Measurements from ENCODE around the gene ZNF622. TPM values are rescaled to one million over a fixed set of nuclear protein-coding genes. Genes with fewer than 3 reads are reported as not detected.

The ZNF622 gene
- polyA plus RNA-seq, 1 donor (not counting 4 experiments of a cell fraction or from before 2014, with no cell fraction given) = 23.1 TPM

- H4K20me1 ChIP-seq (ENCODE audit: control insufficient read depth, extremely low read depth, insufficient read depth, low read length) = no peaks in the 10 kb centered on the region
- TF ChIP-seq EZH2 (IDR thresholded peaks at IDR 0.05; ENCODE audit: low read length) (no peak), CTCF (optimal IDR thresholded peaks at IDR 0.05 in 1 of 3, IDR thresholded peaks at IDR 0.05 in 1 of 3, conservative IDR thresholded peaks at IDR 0.05 in 1 of 3; ENCODE audit: extremely low read depth in 1 of 3, insufficient read depth in 2 of 3, low read length in 3 of 3) (no peak)
- peaks cover 29% of the 10 kb centered on the region for H3K4me1 ChIP-seq (ENCODE audit: control insufficient read depth, extremely low read depth, insufficient read depth, low read length)
- no peak overlapping the region for H3K9ac ChIP-seq (ENCODE audit: control insufficient read depth, extremely low read depth, insufficient read depth, low read length)
- DNase-seq (ENCODE audit: low read depth, low spot score) (no peak), FAIRE-seq (peak; percentile 76)
- H3K36me3 ChIP-seq (ENCODE audit: control insufficient read depth in 2 of 2, extremely low read depth in 1 of 2, insufficient read depth in 2 of 2, low read length in 2 of 2) = no peaks in the 10 kb centered on the region
- peak overlapping the region; percentile 50 for H2AFZ ChIP-seq (ENCODE audit: control insufficient read depth, low read length)
- no peak overlapping the region for H3K4me3 ChIP-seq (ENCODE audit: control insufficient read depth in 2 of 3, extremely low read depth in 1 of 3, insufficient read depth in 2 of 3, low read depth in 1 of 3, low read length in 3 of 3)
- no peaks in the 10 kb centered on the region for H3K9me1 ChIP-seq (ENCODE audit: control insufficient read depth, extremely low read depth, insufficient read depth, low read length)
- peak overlapping the region; percentile 37 for H3K27ac ChIP-seq (ENCODE audit: control insufficient read depth, insufficient read depth, low read length)
- dilution Hi-C loops (cut with MboI; ENCODE audit: extremely low pct_ligation_motif_present, low sequenced_read_pairs) = no loop called here
- no peaks in the 10 kb centered on the region for H3K9me3 ChIP-seq (ENCODE audit: control insufficient read depth, low read depth, low read length)
- no peaks in the 10 kb centered on the region for H3K79me2 ChIP-seq (ENCODE audit: control insufficient read depth, insufficient read depth, low read length)
- H3K4me2 ChIP-seq (ENCODE audit: control insufficient read depth, extremely low read depth, insufficient read depth, low read depth, low read length) = peak overlapping the region; percentile 42
- H3K27me3 ChIP-seq (ENCODE audit: control insufficient read depth, extremely low read depth, insufficient read depth, low read length) = no peaks in the 10 kb centered on the region
Observed at GRCh38 chr5:16413166-16413860, 52.3 kb downstream of the ZNF622 start.

- Histone ChIP-seq H3K79me2 (ENCODE audit: control insufficient read depth, insufficient read depth, low read length) (no peaks in the 10 kb centered on the region), H3K9me1 (ENCODE audit: control insufficient read depth, extremely low read depth, insufficient read depth, low read length) (no peaks in the 10 kb centered on the region), H3K9me3 (ENCODE audit: control insufficient read depth, low read depth, low read length) (no peaks in the 10 kb centered on the region), H3K4me1 (ENCODE audit: control insufficient read depth, extremely low read depth, insufficient read depth, low read length) (peaks cover 29% of the 10 kb centered on the region), H4K20me1 (ENCODE audit: control insufficient read depth, extremely low read depth, insufficient read depth, low read length) (no peaks in the 10 kb centered on the region), H3K27me3 (ENCODE audit: control insufficient read depth, extremely low read depth, insufficient read depth, low read length) (no peaks in the 10 kb centered on the region), H3K4me3 (ENCODE audit: control insufficient read depth in 2 of 3, extremely low read depth in 1 of 3, insufficient read depth in 2 of 3, low read depth in 1 of 3, low read length in 3 of 3) (no peak overlapping the region), H3K36me3 (ENCODE audit: control insufficient read depth in 2 of 2, extremely low read depth in 1 of 2, insufficient read depth in 2 of 2, low read length in 2 of 2) (no peaks in the 10 kb centered on the region), H2AFZ (ENCODE audit: control insufficient read depth, low read length) (peak overlapping the region; percentile 11), H3K27ac (ENCODE audit: control insufficient read depth, insufficient read depth, low read length) (peak overlapping the region; percentile 10), H3K9ac (ENCODE audit: control insufficient read depth, extremely low read depth, insufficient read depth, low read length) (no peak overlapping the region), H3K4me2 (ENCODE audit: control insufficient read depth, extremely low read depth, insufficient read depth, low read depth, low read length) (peak overlapping the region; percentile 6)
- DNase-seq (ENCODE audit: low read depth, low spot score) (no peak), FAIRE-seq (no peak)
- TF ChIP-seq CTCF (optimal IDR thresholded peaks at IDR 0.05 in 1 of 3, IDR thresholded peaks at IDR 0.05 in 1 of 3, conservative IDR thresholded peaks at IDR 0.05 in 1 of 3; ENCODE audit: extremely low read depth in 1 of 3, insufficient read depth in 2 of 3, low read length in 3 of 3) (no peak), EZH2 (IDR thresholded peaks at IDR 0.05; ENCODE audit: low read length) (no peak)
- dilution Hi-C loops (cut with MboI; ENCODE audit: extremely low pct_ligation_motif_present, low sequenced_read_pairs) = no loop called here
Observed at GRCh38 chr5:16412556-16412955, 53.0 kb downstream of the ZNF622 start.

All from keratinocyte (primary cell).